Islet of Langerhans (tissue), 1 donor: ENCODE measurements around the gene ALDH3A1.

Experiments
- FAIRE-seq: peaks from one replicate; lab custom pipeline; 2011; peaks lifted over from hg19 to GRCh38; lab: Jason Lieb, UNC

Gene ALDH3A1

GRCh38 chr17:19759568-19760549, 11.8 kb upstream of the ALDH3A1 start:
- no peak for FAIRE-seq

GRCh38 chr17:19757536-19758180, 9.6 kb upstream of the ALDH3A1 start:
- no peak for FAIRE-seq

- no peak for FAIRE-seq
These were observed 8.4 kb upstream of the ALDH3A1 start for GRCh38 chr17:19756546-19756945.

GRCh38 chr17:19755821-19756510, 7.9 kb upstream of the ALDH3A1 start:
- no peak for FAIRE-seq

DNA sequence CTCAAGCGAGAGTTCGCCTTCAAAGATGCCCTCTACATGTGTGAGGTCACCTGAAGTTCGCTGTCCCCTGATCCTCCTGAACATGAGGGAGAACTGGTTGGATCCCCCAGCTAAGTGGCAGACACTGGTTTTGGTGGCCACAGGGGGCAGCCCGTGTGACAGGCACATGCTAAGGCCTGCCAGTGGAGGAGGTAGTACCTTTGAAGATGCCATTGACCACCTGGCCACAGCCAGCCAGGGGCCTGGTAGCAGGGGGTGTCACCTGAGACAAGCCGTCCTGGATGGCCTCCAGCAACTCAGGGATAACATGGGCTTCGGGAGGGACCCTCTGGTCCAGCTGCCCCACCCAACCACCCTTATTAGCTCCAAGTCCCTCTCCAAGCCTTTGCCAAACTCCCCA, 7.3 kb upstream of the ALDH3A1 start:
- FAIRE-seq, result no peak

- FAIRE-seq, result no peak
These were observed 5.8 kb upstream of the ALDH3A1 start for GRCh38 chr17:19753661-19754463.

GRCh38 chr17:19753051-19753509, 5.0 kb upstream of the ALDH3A1 start:
- no peak for FAIRE-seq

DNA sequence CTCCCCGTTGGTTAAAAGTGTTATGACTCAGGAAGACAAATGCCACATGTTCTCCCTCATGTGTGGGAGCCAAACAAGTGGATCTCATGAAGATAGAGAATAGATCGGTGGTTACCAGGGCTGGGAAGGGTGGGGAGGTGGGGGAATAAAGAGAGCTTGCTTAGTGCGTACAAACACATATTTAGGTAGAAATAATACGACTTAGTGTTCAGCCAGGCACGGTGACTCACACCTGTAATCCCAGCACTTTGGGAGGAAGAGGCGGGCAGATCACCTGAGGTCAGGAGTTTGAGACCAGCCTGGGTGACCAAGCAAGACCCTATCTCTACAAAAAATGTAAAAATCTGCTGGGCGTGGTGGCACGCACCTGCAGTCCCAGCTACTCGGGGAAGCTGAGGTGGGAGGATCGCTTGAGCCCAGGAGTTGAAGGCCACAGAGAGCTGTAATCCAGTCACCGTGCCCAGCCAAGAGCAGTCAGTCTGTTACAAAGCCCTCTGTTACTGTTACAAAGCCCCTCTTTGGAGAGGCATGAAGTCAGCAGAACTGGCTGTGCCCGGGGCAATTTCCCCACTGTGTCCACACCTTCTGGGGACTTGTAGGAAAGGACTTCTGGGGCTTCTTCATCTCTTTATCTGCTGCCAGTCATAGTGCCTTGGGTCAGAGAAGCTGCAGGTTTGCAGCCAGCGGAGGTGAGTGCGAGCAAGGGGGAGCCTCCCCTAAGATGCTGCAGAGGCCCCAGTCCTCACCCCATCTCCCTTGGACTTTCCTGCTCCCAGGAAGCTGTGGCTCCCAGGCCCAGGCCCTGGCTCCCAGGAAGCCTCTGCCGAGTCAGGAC, 4.3 kb upstream of the ALDH3A1 start:
- FAIRE-seq, result no peak

GRCh38 chr17:19750835-19751234, 2.7 kb upstream of the ALDH3A1 start:
- no peak for FAIRE-seq

GRCh38 chr17:19750020-19750572, 2.0 kb upstream of the ALDH3A1 start:
- no peak for FAIRE-seq

- FAIRE-seq, result no peak
These were observed 702 bp upstream of the ALDH3A1 start for GRCh38 chr17:19748807-19749193.

DNA sequence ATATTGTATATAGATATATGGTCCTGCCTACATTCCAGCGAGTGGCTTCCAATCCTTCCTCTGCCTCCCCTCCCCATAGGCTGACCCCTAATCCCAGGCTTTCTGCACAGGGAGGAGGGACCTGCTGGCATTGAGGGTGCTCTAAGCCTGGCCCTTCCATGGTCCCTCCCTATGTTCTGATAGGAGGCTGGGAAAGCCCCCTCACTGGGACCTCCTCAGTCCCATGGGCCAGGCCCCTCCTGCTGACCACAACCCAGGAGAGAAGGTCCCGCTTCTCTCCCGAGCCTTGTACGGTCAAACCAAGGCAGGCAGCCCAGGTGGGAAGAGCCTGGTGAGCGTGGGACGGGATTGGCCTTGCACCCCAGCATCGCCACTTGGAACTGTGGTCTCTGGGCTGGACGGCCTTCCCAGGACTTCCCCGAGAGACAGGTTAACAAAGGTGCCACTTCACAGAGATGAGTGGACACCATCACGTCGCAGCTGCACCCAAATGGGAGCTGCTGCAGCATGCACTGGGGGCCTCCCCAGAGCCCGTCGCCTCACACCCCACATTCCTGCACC, 859 bp downstream of the ALDH3A1 start:
- no peak for FAIRE-seq

- FAIRE-seq, result no peak
These were observed 1.6 kb downstream of the ALDH3A1 start for GRCh38 chr17:19746517-19746916.

GRCh38 chr17:19744922-19745757, 3.0 kb downstream of the ALDH3A1 start:
- no peak for FAIRE-seq

- FAIRE-seq, result no peak
These were observed 3.6 kb downstream of the ALDH3A1 start for GRCh38 chr17:19744492-19744891.

DNA sequence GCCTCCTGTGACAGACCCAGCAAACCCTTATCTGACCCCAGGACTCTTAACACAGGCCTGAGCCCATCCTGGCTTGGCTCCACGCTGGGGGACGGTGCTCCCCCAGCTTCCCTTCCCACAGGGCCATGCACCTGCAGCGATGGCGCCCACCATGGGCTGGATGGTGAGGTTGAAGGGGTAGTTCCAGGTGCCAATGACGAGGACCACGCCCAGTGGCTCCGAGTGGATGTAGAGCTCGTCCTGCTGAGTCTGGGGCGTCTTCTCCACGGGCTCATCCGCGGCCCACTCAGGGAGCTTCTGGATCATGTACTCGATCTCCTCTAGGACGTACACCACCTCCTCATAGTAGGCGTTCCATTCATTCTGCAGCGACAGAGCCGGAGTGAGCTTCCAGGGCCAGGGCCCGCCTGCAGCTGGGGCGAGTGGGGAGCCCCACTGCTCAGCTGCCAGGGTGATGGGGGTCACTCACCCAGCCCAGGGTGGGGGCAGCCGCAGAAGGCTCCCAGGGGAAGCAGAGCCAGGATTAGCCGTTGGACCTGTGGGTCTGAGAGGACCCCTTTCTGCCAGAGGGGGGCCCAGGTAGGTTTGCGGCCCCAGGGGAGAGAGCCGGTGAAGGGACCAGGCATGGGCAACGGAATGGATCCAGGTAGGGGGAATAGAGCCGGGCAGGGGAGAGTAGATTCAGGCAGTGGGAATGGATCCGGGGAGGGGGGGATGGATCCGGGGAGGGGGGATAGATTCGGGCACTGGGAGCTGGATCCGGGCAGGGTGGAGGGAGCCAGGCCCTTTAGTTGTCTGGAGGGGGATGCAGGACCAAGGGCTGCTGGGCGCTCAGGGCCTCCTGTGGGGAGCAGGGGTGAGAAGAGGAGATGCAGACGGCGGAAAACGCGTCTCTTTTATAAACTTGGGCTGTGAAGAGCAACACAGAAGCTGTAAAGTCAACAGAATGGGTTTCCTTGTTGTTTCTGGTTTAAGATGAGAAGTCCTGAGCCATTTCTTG, 4.7 kb downstream of the ALDH3A1 start:
- no peak for FAIRE-seq

- FAIRE-seq, result no peak
These were observed 5.6 kb downstream of the ALDH3A1 start for GRCh38 chr17:19742495-19742894.

- FAIRE-seq, result no peak
These were observed 6.2 kb downstream of the ALDH3A1 start for GRCh38 chr17:19741832-19742457.
